HEK293T (cell line): ENCODE measurements around the gene HSDL1.
"Not testable (repeated sequence)": the region's sequence is repeated elsewhere in the genome, so short reads cannot be mapped to it uniquely, and the experiment has no call there.

Experiments used
- CTCF ChIA-PET: fragments of 350-600 bp; formaldehyde crosslinking; extraction: SDS; loops from one replicate; lab custom pipeline; 2021; ENCODE audit warnings: antibody characterized with exemption, inconsistent platforms; lab: Yijun Ruan, JAX
- POLR2A ChIA-PET: fragments of 350-600 bp; formaldehyde crosslinking; extraction: SDS; loops from one replicate; lab custom pipeline; 2020; ENCODE audit warnings: antibody characterized with exemption, inconsistent platforms; lab: Yijun Ruan, JAX
- DNase-seq: peaks from one replicate; pipeline ENCODE4 v3.0.0; 2012; ENCODE audit warnings: mixed read lengths; ENCODE audit errors: extremely low spot score
- ARNT ChIP-seq: fragments of 450-650 bp; IDR thresholded peaks from 2 replicates; pipeline ENCODE4 v1.6.1; 2017; ENCODE audit warnings: mild to moderate bottlenecking
- BHLHE40 ChIP-seq: fragments of 450-650 bp; IDR thresholded peaks from 2 replicates; pipeline ENCODE4 v1.6.1; 2016; ENCODE audit warnings: mild to moderate bottlenecking, moderate library complexity, borderline replicate concordance
- CTBP1 ChIP-seq: fragments of 450-650 bp; IDR thresholded peaks from 2 replicates; pipeline ENCODE4 v1.6.1; 2016; ENCODE audit warnings: borderline replicate concordance
- ELF4 ChIP-seq: fragments of 450-650 bp; IDR thresholded peaks from 2 replicates; pipeline ENCODE4 v1.6.1; 2017; ENCODE audit warnings: antibody characterized with exemption
- FOXA1 ChIP-seq: fragments of 450-650 bp; IDR thresholded peaks from 2 replicates; pipeline ENCODE4 v1.6.1; 2016; ENCODE audit warnings: mild to moderate bottlenecking
- FOXK2 ChIP-seq: fragments of 450-650 bp; IDR thresholded peaks from 2 replicates; pipeline ENCODE4 v1.6.1; 2016; ENCODE audit warnings: mild to moderate bottlenecking
- FOXM1 ChIP-seq: fragments of 450-650 bp; IDR thresholded peaks from 2 replicates; pipeline ENCODE4 v1.6.1; 2017; ENCODE audit warnings: mild to moderate bottlenecking, borderline replicate concordance
- HDGF ChIP-seq: fragments of 450-650 bp; IDR thresholded peaks from 2 replicates; pipeline ENCODE4 v1.6.1; 2017; ENCODE audit warnings: antibody characterized with exemption, borderline replicate concordance
- L3MBTL2 ChIP-seq: fragments of 450-650 bp; conservative IDR thresholded peaks from 2 replicates; pipeline ENCODE4 v1.6.1; 2016; ENCODE audit warnings: mild to moderate bottlenecking
- LEF1 ChIP-seq: fragments of 450-650 bp; IDR thresholded peaks from 2 replicates; pipeline ENCODE4 v1.6.1; 2017; ENCODE audit warnings: mild to moderate bottlenecking, borderline replicate concordance
- NFRKB ChIP-seq: fragments of 450-650 bp; IDR thresholded peaks from 2 replicates; pipeline ENCODE4 v1.6.1; 2016; ENCODE audit warnings: mild to moderate bottlenecking, moderate library complexity
- SP1 ChIP-seq: fragments of 450-650 bp; IDR thresholded peaks from 2 replicates; pipeline ENCODE4 v1.6.1; 2017
- SUZ12 ChIP-seq: fragments of 450-650 bp; IDR thresholded peaks from 2 replicates; pipeline ENCODE4 v1.6.1; 2016; ENCODE audit warnings: mild to moderate bottlenecking
- TARDBP ChIP-seq: fragments of 450-650 bp; IDR thresholded peaks from 2 replicates; pipeline ENCODE4 v1.6.1; 2016
- ZNF384 ChIP-seq: fragments of 450-650 bp; IDR thresholded peaks from 2 replicates; pipeline ENCODE4 v1.6.1; 2016
- TF ChIP-seq, protein P1 (sequence below): fragments of 450-650 bp; IDR thresholded peaks from 2 replicates; pipeline ENCODE4 v1.6.1; 2016

Gene HSDL1

DNA sequence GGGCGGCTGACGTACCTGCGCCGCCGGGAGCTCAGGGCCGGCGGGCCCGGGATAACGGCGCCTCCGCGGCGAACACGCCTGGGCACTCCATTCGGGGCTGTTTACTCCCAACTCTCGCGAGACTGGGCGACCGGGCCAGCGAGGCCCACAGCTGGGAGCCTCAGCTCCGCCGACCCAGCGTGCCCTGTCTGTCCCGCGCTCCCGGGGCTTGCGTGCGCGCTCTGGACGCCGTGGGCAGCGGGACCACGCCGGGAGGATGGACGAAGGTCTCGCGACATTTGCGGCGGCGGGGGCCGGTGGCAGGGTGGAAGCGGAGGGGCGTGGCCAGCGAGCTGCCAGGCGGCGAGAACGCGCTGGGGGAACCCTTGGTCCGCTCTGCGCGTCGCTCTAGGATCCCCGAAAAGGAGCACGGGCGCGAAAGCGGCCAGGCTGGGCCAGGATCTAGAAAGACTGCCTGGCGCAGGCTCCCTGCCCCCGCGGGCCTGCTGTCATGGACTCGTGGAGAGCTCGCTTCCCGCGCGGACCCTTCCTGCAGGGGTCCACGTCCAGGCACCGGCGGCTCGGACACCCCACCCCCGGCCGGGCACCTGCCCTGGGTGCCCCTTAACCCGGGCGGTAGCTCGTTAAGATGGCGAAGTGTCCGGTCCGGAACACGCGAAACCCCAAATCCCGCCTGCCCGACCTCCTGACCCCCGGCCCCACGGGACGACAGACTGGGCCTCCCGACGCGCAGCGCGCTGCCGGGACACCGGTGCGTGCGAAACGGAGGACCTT, 28.1 kb downstream of the HSDL1 start, which contains the start of gene MBTPS1:
TSS of gene MBTPS1 (minus strand) at position 223 of the 774 bp plus-strand sequence. CDS start 15,159 bp downstream, outside the sequence.
- TF ChIP-seq, protein P1, sequence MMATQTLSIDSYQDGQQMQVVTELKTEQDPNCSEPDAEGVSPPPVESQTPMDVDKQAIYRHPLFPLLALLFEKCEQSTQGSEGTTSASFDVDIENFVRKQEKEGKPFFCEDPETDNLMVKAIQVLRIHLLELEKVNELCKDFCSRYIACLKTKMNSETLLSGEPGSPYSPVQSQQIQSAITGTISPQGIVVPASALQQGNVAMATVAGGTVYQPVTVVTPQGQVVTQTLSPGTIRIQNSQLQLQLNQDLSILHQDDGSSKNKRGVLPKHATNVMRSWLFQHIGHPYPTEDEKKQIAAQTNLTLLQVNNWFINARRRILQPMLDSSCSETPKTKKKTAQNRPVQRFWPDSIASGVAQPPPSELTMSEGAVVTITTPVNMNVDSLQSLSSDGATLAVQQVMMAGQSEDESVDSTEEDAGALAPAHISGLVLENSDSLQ: peak; percentile 66
- TF ChIP-seq ARNT (no peak; the same call in 1 of the 2 replicates), BHLHE40 (no peak), CTBP1 (no peak), TARDBP (no peak), NFRKB (no peak), LEF1 (no peak), SP1 (peak; percentile 45; the same call in 1 of the 2 replicates), HDGF (0 out of 2 replicates have a peak, but pooled peaks have one; percentile 26)
- POLR2A ChIA-PET: interaction anchor here (0.7 to 2.5 kb wide), 21 partner anchors 10 to 72 kb away, joined by 3 to 36 read pairs (median 5); partner anchors contain the start of genes DNAAF1, HSDL1 and TAF1C
- CTCF ChIA-PET: interaction anchor here (0.7 to 1.1 kb wide), 4 partner anchors 30 to 106 kb away, joined by 3 to 4 read pairs (median 3); partner anchors contain the start of gene TAF1C

DNA sequence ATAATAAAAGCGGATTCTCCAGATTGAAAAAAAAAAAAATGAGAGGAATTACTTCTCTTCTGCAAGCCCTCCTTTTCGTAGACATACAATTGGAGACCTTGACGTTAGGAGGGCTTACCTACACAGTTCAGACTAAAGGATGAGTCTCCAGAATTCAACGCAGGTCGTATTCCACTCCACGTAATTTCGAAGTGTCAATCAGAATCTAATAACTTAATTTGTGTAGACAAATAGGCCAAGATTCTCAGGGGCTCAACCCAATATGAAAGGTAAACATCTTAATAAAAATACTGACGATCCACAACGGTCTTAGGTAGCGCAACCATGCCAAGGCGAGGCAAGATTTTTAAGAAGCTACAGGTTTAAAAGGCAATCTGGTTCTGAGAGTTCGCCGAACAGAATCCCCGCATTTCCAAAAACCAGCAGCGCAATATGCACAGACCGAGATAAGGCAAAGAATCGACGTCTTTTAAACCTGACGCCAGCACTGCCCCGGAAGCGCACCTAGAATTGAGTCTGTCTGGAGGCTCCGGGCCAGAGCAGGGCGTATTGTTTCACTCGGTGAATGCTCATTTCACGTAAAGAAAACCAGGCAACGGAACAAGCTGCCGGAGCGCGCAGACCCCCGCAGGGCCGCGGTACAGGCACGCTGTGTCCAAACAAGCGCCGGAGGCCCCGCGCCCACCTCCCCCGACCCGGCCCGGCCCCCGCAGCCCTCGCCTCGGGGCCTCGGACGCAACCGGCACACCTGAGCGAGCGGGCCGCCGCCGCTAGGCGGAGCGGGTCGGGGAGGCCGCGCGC, 28.9 kb downstream of the HSDL1 start:
- TF ChIP-seq CTBP1 (no peak), FOXA1 (no peak), L3MBTL2 (no peak), NFRKB (no peak), SUZ12 (no peak), SP1 (no peak), ZNF384 (no peak), BHLHE40 (no peak), FOXK2 (no peak), ARNT (0 out of 2 replicates have a peak, but pooled peaks have one; percentile 15), LEF1 (peak; percentile 47; the same call in 1 of the 2 replicates), TARDBP (no peak), HDGF (no peak), ELF4 (no peak), FOXM1 (no peak)
- TF ChIP-seq, protein P1: peak; percentile 57; the same call in 1 of the 2 replicates
- DNase-seq: no peak
- ChIA-PET CTCF (interaction anchor here (0.7 to 1.1 kb wide), 5 partner anchors 31 to 107 kb away, joined by 3 to 4 read pairs (median 3); partner anchors contain the start of gene TAF1C), POLR2A (interaction anchor here (0.7 to 2.5 kb wide), 21 partner anchors 10 to 73 kb away, joined by 3 to 36 read pairs (median 5); partner anchors contain the start of genes DNAAF1, HSDL1 and TAF1C)

More for the DNA sequence above, 28.1 kb downstream of the HSDL1 start, which contains the start of gene MBTPS1:
- peak; percentile 97 for DNase-seq

DNA sequence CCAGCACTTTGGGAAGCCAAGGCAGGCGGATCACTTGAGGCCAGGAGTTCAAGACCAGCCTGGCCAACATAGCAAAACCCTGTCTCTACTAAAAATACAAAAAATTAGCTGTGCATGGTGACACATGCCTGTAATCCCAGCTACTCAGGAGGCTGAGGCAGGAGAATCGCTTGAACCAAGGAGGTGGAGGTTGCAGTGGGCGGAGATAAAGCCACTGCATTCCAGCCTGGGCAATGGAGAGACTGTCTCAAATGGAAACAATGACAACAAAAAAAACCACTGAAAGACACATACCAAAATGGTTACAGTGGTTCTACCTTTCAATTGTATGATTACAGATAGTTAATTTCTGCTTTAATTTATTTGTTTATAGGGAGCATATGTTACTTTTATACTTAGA, 33.0 kb downstream of the HSDL1 start:
- CTCF ChIA-PET, DNase-seq, POLR2A ChIA-PET: not testable (repeated sequence)

DNA sequence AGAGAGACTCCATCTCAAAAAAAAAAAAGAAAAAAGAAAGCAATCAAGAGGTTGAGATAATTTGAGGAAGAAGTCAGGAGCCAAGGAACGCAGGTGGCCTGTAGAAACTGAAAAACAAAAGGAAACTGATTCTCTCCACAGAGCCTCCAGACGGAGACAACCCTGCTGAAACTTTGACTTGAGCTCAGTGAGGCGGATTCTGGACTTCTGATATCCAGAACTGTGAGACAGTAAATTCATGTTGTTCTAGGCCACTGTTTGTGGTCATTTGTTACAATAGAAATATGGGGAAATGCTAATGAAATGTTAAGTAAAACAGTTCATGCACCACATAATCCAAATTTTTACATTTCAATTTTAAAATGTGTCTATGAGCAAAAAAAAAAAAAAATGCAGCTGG, 33.5 kb downstream of the HSDL1 start:
- no peak for DNase-seq
- ChIA-PET POLR2A (no interaction called here), CTCF (no interaction called here)
- TF ChIP-seq FOXM1 (no peak), SP1 (no peak), L3MBTL2 (no peak), FOXK2 (no peak), LEF1 (no peak), TARDBP (no peak), CTBP1 (no peak)

DNA sequence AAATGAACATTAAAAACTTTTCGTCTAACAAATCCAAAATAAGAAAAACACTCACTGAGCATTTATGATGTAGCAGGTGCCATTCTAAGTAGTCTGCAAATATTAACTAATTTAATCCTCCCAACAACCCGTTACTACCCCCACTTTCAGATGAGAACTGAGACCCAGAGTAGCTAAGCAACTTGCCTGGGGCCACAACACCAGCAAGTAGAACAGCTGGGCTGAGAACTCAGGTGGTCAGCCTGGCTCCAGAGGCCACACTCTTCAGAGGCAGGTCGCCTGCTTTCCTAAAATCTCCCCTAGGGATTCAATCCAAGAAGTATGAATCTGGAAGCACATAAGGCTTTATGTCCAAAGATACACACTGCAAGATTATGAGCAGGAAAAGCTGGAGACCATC, 34.5 kb downstream of the HSDL1 start:
- CTCF ChIA-PET: interaction anchor here (0.7 kb wide), 1 partner anchor 26 kb away, joined by 3 read pairs; no protein-coding TSS in a partner anchor

More for the DNA sequence above, 34.5 kb downstream of the HSDL1 start:
- TF ChIP-seq ELF4 (no peak), SP1 (no peak), BHLHE40 (no peak), HDGF (no peak), L3MBTL2 (no peak), TARDBP (no peak), NFRKB (no peak), LEF1 (no peak), CTBP1 (no peak), ARNT (no peak), FOXK2 (no peak)
- DNase-seq: no peak
- POLR2A ChIA-PET: no interaction called here
